HG03469 (cell line): ENCODE results near the gene INVS.
"Not testable (repeated sequence)": the region's sequence is repeated elsewhere in the genome, so short reads cannot be mapped to it uniquely, and the experiment has no call there.

Experiments
- ATAC-seq: cut with Tn5 transposase; IDR thresholded peaks from one replicate; pipeline ENCODE4 v1.9.1; 2021; ENCODE audit warnings: mild to moderate bottlenecking, moderate library complexity, moderate number of reproducible peaks; ENCODE audit not compliant: unreplicated experiment

INVS gene

GRCh38 chr9:100083448-100084127 is 15.5 kb upstream of the INVS start:
- peak; percentile 3 for ATAC-seq

GRCh38 chr9:100084128-100084453 is 15.0 kb upstream of the INVS start:
- peak; percentile 28 for ATAC-seq

GRCh38 chr9:100084734-100085133 is 14.3 kb upstream of the INVS start:
- peak; percentile 74 for ATAC-seq

DNA sequence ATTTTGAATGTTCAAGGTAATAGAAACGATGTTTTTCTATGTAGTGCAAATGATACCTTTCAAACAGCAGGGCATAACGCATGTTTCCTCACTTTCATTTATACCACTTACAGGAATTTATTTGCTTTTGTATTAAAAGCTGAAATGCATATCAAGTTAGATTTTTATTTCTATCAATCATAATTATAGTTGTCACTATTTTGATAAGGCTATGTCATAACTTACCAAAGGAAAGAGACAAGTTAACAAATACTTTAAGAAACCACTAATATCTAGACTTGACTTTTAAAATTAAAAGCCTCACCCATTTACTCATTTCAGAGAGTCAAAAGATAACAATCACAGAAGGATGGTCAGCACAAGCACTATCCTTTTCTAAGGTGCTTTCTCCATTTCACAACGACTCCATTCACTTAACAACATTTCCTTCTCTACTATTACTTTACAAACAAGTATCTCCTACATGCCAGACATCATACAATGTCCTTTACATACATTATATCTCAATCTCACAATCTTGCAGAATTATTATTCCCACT is 12.9 kb upstream of the INVS start:
- no peak for ATAC-seq

DNA sequence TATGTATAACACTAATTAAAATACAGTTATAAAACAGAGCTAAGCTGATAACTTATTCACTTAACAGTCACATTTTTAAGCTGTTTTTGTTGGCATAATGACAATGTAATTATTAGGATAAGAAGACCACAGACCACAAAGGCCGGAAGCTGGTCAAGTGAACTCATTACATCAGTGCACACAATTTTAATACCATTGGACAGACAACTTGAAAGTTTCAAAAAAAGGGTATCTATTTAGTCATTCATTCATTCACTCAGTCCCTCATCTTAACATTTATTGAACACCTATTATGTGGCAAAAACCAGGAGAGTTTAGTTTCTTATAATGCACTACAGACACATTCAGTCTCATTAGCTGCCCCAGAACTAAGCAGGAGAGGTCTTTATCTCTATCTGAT is 11.8 kb upstream of the INVS start:
- no peak for ATAC-seq

GRCh38 chr9:100088202-100088601 is 10.8 kb upstream of the INVS start:
- ATAC-seq = no peak

DNA sequence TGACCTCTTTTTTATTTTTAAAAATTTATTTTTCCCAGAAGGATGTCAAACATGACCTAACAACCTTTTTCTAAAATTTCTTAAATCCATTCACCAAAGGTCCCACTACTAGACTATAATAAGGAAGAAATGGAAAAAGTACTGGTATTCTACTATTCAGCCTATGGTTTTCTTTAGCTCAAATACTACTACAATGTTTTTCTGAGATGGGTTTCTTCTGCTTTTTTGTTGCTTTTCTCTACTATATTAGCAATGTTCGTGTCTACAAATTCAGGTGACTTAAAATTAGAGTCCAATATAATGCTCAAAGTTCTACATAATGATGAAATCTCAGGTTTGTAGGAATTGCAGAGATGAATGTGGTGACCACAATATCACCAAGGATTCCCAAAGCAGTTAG is 8.2 kb upstream of the INVS start:
- ATAC-seq = no peak

- ATAC-seq = no peak
Observed at GRCh38 chr9:100091650-100092049, 7.4 kb upstream of the INVS start.

- ATAC-seq = no peak
Observed at GRCh38 chr9:100092066-100092465, 7.0 kb upstream of the INVS start.

DNA sequence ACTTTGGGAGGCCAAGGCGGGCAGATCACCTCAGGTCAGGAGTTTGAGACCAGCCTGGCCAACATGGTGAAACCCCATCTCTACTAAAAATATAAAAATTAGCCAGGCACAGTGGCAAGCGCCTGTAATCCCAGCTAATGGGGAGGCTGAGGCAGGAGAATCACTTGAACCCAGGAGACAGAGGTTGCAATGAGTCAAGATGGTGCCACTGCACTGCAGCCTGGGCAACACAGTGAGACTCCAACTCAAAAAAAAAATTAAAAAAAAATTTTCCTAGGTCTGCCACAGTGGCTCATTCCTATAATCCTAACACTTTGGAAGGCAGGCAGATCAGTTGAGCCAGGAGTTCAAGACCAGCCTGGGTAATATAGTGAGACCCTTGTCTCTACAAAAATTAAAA is 4.6 kb upstream of the INVS start:
- ATAC-seq = not testable (repeated sequence)

DNA sequence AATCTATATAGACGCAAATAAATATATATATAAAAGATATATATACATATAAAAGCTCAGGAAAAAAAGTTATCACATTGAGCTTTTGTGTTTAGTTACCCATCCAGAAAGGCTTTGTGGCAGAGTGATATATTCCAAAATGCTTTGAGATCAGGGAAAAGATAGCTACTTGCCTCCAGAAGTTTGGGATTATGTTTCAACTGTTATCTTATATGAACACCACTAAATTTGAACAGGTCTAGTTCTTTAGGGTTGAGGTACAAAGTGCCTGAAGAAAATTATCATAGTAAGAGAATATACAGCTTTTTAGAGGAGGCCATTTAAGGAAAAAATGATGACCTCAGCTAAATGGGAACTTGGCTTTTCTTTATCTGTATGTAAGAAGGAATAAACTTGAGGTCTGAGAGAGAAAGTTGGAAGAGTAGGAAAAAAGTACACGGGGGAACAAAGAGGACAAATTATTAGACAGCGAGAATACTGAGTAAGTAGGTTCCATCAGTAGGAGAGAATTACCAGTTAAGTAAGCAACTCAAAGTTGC is 2.6 kb upstream of the INVS start:
- no peak for ATAC-seq

DNA sequence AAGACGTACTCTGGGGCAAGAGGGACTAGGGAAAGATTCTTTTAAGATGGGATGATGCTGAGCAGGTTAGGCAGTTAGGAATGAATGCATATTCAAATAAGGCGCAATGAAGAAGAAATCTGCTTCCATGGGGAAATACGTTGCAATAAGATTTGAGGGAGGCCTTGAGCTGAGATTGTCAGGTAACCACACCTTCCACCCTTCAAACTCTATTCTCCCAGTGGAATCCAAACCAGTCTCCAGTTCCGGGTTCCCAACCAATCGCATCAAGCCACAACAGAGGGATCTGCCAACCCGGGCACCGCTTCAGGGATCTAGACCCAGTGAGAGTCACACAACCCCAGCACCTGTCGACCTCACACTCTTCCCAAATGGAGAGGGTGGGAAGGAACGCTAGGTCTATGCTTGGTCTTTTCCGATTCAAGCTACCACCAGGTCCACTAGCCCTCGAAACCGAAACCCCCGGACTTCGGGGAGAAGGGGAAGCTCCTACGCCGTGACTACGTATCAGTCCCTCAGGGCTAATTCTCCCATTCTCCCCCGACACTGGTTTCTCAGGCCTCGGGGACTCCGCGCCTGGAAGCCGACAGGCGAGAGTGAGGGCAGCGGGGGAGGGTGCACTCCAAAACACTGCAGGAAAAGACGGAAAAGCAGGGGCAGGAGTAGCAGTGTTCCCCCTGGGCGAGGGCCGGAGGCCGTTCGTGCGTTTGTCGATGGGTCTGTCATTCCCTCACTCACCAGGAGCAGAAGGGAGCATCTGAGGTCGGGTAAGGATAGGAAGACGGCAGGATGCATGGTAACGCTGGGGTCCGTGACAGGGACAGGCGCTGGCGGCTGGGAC is 777 bp upstream of the INVS start:
- ATAC-seq = peak; percentile 7

DNA sequence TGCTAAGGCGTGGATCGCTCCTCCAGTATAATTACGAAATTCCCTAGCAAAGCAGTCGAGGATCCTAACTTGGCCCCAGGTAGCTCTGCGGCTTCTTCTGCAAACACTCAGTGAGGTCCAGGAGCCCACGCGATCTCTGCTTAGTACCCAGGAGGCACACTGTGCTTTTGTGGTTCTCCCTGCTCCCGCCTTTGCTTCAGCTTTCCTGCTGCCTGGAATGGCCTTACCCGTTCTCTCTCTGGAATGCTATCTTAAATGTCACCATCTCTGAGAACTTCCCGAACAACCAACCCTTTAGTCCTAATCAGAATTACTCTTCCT is 639 bp downstream of the INVS start:
- no peak for ATAC-seq

DNA sequence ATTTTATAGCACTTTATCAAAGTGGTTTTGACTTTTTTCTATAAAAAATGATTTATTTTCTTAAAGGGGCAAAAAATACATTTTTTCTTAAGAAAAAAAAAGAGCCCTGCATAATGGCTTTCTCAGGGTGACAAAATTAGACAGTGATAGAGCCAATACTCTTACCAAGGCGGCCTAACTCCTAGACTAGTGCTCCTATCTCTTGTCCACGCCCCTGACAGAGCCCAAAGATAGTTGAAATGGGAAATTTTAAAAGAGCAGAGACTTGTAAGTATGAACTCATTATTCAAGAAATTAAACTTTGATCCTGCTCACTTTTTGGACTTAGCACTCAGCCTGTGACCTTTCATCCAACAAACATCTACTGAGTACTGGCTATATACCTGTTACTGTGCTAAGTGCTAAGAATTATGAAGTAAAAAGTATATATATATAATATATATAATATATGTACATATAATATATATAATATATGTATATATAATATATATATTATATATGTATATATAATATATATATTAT is 1.2 kb downstream of the INVS start:
- no peak for ATAC-seq

GRCh38 chr9:100101608-100102007 is 2.6 kb downstream of the INVS start:
- no peak for ATAC-seq

DNA sequence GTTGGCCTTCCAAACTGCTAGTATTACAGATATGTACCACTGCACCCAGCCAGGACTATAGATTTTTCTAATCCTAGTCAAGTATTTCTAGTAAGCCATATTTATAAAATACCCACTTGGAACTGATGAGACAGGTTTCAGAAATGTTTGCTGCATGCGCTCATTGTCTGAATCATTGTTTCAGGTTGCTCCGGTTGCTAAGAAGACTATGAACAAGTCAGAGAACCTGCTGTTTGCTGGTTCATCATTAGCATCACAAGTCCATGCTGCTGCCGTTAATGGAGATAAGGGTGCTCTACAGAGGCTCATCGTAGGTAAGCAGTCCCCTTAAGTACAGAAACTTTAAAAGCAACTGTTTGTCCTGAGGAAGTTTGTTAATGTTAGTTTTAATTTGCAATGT is 5.3 kb downstream of the INVS start:
- no peak for ATAC-seq

- ATAC-seq = no peak
Observed at GRCh38 chr9:100105861-100106260, 6.8 kb downstream of the INVS start.

- ATAC-seq = no peak
Observed at GRCh38 chr9:100106616-100107015, 7.6 kb downstream of the INVS start.

- no peak for ATAC-seq
Observed at GRCh38 chr9:100108559-100108958, 9.5 kb downstream of the INVS start.

- ATAC-seq = no peak
Observed at GRCh38 chr9:100111235-100111634, 12.2 kb downstream of the INVS start.

DNA sequence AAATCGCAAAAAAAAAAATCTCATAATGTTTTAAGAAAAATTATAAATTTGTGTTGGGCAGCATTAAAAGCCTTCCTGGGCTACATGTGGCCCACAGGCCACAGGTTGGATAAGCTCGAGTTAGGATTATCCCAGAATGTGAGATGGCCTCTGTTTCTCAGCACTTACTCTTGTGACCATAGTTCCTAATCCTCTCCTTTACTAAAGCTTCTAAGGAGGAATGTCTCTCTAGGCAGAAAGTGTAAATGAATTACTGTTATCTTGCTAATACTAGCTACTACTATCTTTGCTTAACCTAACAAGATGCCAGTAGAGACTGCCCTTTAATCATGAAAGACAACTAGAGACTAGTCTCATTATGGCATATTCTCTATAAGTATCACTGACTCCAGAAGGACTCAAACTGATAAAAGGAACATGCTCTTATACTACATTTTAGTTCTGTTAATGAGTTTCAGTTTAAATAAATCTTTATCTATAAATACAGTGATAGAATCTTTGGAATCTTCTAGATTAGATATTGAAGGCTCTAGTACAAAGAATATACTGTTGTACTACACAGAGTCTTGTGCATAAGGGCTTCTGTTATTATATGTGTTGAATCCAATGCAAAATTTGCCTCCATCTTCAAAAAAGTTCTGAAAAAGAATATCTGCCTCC is 13.8 kb downstream of the INVS start:
- no peak for ATAC-seq
